SH-SY5Y (cell line): ENCODE data around the gene ADAMTSL1.

Experiments used
- GATA2 ChIP-seq: IDR thresholded peaks from 2 replicates; pipeline ENCODE4 v1.6.1; 2011; ENCODE audit warnings: mild to moderate bottlenecking, low read depth, low read length
- GATA3 ChIP-seq: IDR thresholded peaks from 2 replicates; pipeline ENCODE4 v1.6.1; 2011; ENCODE audit warnings: low read depth, mild to moderate bottlenecking, low read length, moderate library complexity

- no peak for TF ChIP-seq GATA2
- TF ChIP-seq GATA3, result no peak
These were observed 437.9 kb downstream of the ADAMTSL1 start for GRCh38 chr9:18911714-18912342.
